ENCODE measurements around the gene DLGAP3.

GRCh38 chr1:34840426-34840825, 89.0 kb downstream of the DLGAP3 start:
- TF ChIP-seq CTCF (IDR thresholded peaks at IDR 0.05) (no peak), POLR2A (IDR thresholded peaks at IDR 0.05) (no peak)
